GM03348 (cell line): Measurements from ENCODE around the gene KIF21A.
"Not testable (repeated sequence)": the region's sequence is repeated elsewhere in the genome, so short reads cannot be mapped to it uniquely, and the experiment has no call there.

Source experiments
- DNase-seq: peaks from one replicate; pipeline ENCODE4 v3.0.0; 2012; ENCODE audit warnings: low spot score

KIF21A gene

DNA sequence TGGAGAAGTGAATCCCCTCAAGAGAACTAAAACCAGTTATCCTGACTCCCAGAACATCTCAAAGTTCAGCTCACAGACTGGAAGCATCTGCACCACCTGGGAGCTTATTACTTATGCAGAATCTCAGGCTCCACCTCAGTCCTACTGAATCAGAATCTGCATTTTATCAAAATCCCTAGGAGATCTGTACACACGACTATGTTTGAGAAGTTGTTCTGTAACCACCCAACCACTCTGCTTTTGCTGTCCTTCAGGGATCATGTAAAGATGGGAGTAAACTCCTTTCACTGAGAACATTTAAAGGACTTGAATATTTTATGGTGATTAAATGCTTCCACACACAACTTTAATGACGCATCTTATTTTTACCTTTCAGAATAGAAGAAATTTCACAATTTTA, 98.0 kb downstream of the KIF21A start:
- no peak for DNase-seq

GRCh38 chr12:39343665-39344064, 99.3 kb downstream of the KIF21A start:
- no peak for DNase-seq

GRCh38 chr12:39341761-39342160, 101.2 kb downstream of the KIF21A start:
- DNase-seq: no peak

DNA sequence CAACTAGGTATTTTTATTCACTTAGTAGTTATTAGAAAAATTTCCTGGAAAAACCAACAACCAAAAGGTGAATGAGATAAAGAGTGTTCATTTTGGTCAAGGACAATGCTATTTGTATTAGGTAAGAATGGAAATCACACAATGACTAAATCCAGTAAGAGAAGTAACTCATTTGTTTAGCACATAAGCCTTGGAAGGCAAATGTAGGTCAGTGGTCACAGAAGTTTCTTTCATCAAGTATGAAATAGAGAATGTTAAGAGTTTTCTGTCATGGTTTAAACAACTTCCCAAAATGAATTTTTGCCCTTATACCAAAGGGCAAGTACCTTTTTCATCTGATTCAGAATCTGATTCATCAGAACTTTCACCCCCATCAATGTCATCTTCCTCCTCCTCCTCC, 101.7 kb downstream of the KIF21A start:
- DNase-seq: no peak

GRCh38 chr12:39332661-39333175, 110.2 kb downstream of the KIF21A start:
- no peak for DNase-seq

GRCh38 chr12:39331539-39332261, 111.2 kb downstream of the KIF21A start:
- DNase-seq: no peak

- DNase-seq: no peak
Measured at GRCh38 chr12:39329876-39330275, 113.0 kb downstream of the KIF21A start.

DNA sequence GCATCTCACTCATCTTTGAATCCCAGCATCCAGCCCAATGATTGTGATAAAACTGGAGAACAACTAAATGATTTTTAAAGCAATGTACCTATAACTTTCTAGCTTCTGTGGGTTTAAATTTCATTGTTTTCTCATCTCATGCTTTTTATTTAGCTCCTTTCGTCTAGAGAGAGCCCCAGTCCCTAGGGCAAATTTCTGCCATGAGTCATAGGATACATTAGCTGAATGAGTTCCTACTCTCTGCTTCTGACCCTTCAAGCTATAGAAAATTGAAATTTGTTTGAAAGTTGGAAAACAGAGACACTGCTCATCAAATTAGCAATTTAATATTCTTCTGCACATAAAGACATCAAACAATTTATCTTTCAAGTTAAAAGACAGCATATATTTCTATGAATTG, 113.9 kb downstream of the KIF21A start:
- DNase-seq: no peak

DNA sequence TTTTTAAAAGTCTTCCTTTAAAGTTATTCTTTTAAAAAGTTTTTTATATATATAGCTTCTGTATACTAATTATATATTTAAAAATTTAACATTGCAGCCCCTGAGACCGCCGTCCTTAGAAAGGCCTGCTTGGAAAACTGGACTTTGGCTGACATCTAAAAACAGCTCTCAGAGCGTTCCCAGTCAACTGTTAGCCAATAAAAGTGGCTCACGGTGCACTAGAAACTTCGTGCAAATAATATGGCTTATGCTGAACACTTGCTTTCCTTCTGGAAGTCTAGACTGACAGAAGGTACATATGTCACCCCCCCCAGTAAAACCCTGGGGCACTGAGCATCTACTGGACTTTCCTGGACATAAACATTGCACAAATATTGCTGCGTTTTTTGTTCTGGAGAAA, 115.0 kb downstream of the KIF21A start:
- DNase-seq: no peak

DNA sequence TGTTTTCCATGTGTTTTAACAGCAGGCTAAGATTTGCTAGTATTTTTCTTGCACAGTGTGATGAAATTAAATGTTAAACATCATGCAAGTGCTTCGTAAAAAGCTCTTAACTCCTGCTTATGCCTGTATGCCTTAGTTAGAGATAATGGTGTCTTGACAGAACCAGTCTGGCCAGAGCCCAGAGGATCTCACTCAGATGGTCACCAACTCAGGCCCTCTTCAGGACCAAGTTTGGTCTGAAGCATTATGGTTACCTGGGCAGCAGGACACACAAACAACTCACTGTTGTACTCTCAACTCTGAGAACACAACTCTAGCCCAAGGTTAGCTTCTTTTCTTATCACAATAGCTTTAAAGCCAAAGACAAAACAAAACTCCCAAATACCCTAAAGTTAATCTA, 115.4 kb downstream of the KIF21A start:
- no peak for DNase-seq

- DNase-seq: no peak
Measured at GRCh38 chr12:39319180-39319579, 123.7 kb downstream of the KIF21A start.

DNA sequence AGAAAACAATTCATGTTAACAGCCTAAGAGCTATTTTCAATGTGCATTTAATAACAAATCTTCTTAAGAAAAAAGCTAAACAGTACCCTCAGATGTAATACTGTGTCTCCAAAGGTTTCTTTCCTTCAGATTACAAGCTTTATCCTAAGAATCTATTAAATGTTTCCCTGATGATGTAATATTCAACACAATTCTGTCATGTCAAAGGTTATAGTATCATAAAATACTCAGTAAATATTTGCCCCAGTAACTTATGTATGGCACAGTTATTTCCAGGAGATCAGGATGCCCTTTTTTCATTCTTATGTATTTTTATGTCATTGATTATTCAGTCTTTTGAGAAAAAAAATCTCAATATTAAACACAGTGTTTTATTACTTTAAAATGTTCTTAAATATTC, 128.4 kb downstream of the KIF21A start:
- DNase-seq: no peak

GRCh38 chr12:39309516-39309915, 133.4 kb downstream of the KIF21A start:
- DNase-seq: no peak

- DNase-seq: no peak
Measured at GRCh38 chr12:39301422-39301821, 141.5 kb downstream of the KIF21A start.

GRCh38 chr12:39300799-39301198, 142.1 kb downstream of the KIF21A start:
- no peak for DNase-seq

GRCh38 chr12:39297891-39298290, 145.0 kb downstream of the KIF21A start:
- DNase-seq: no peak

- DNase-seq: no peak
Measured at GRCh38 chr12:39296496-39296895, 146.4 kb downstream of the KIF21A start.

GRCh38 chr12:39295593-39295992, 147.3 kb downstream of the KIF21A start:
- not testable (repeated sequence) for DNase-seq

DNA sequence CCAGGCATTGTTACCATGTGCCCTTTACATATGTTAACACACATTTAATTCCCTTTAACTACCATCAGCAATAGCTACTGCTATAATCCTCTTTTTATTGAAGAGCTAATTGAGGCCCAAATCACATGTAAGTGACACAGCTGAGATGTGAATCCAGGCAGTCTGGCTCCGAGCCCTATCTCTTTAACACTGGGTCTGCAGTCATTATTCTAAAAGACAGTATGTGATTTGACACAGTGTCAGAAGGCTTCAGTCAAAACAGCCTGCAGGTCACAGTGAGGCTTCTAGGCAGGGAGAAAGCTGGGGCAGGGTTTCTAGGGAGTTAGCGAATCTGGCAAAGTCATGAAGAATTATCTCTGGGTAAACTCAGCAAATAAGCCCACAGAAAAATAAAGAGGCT, 148.2 kb downstream of the KIF21A start:
- no peak for DNase-seq

GRCh38 chr12:39292125-39292630, 150.7 kb downstream of the KIF21A start:
- DNase-seq: no peak

DNA sequence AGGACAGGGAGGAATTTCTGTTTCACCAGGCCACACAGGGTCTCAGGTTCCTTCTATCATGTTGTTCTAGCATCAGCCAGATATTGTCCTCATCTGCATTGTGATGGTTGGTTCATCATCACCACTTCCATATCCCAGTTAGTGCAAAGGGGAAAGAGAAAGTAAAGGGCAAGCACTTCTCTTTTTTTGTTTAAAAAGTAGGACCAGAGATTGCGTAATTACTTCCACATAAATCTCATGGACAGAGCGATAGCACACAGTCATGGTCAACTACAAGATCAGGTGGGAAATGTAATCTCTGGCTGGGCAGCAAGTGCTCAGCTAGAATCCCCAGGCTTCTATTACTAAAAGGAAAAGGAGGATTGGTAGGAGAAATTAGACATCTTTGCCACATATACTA, 155.1 kb downstream of the KIF21A start:
- no peak for DNase-seq

- DNase-seq: no peak
Measured at GRCh38 chr12:39287409-39287808, 155.5 kb downstream of the KIF21A start.

GRCh38 chr12:39278426-39278825, 164.5 kb downstream of the KIF21A start:
- DNase-seq: no peak

GRCh38 chr12:39277416-39277815, 165.5 kb downstream of the KIF21A start:
- no peak for DNase-seq
